Esophagus (tissue), 2 donors: ENCODE data around the gene CFAP97. TPM values are rescaled to one million over a fixed set of nuclear protein-coding genes. Genes with fewer than 3 reads are reported as not detected.
A peak's percentile ranks its signal among the peaks of the same experiment; 100 is the strongest.
"Not testable (repeated sequence)": the region's sequence is repeated elsewhere in the genome, so short reads cannot be mapped to it uniquely, and the experiment has no call there.

Experiments
- H3K27ac ChIP-seq, 2 donors: one replicate each; pipeline ENCODE4 v1.5.1; 2013; ENCODE audit warnings: low read depth in 2 of 2, mild to moderate bottlenecking in 2 of 2, inconsistent platforms in 1 of 2, low read length in 1 of 2, moderate library complexity in 1 of 2
- H3K27me3 ChIP-seq, 2 donors: one replicate each; pipeline ENCODE4 v1.6.1; 2013; ENCODE audit warnings: low read length in 2 of 2, control low read depth in 1 of 2, mild to moderate bottlenecking in 1 of 2; ENCODE audit not compliant: insufficient read depth in 2 of 2, control insufficient read depth in 1 of 2
- H3K36me3 ChIP-seq, 2 donors: one replicate each; pipeline ENCODE4 v1.6.1; 2013; ENCODE audit warnings: low read length in 1 of 2; ENCODE audit not compliant: control insufficient read depth in 2 of 2, insufficient read depth in 2 of 2
- H3K4me1 ChIP-seq, 2 donors: one replicate each; pipeline ENCODE4 v1.6.1; 2013; ENCODE audit warnings: low read length in 1 of 2; ENCODE audit not compliant: control insufficient read depth in 2 of 2, insufficient read depth in 2 of 2
- H3K4me3 ChIP-seq, 2 donors: one replicate each; pipeline ENCODE4 v1.5.1; 2013; ENCODE audit warnings: low read length in 2 of 2, mild to moderate bottlenecking in 2 of 2, low read depth in 1 of 2, moderate library complexity in 1 of 2
- H3K9me3 ChIP-seq, 2 donors: one replicate each; pipeline ENCODE4 v1.6.1; 2013; ENCODE audit warnings: mild to moderate bottlenecking in 2 of 2, low read depth in 1 of 2, low read length in 1 of 2, moderate library complexity in 1 of 2; ENCODE audit not compliant: control insufficient read depth in 2 of 2, insufficient read depth in 1 of 2
- WGBS, 2 donors: extraction: QIAGEN DNeasy Blood & Tissue Kit; methylation state at CpG; one replicate each; pipeline ENCODE4 v1.1.7; 2013; 5-methylcytosine and 5-hydroxymethylcytosine counted together
- polyA plus RNA-seq, 2 donors: library from polyadenylated mRNA; stranded (reverse); fragments of 200-250 nt; gene quantifications; one replicate each; pipeline ENCODE4 v1.2.3, GENCODE V29; 2013
- donor health status: healthy with polysubstance abuse.
- donor health status: Bipolar disorder and iron deficiency.

The CFAP97 gene
- polyA plus RNA-seq, 2 donors = 2.8 to 6.3 TPM

DNA sequence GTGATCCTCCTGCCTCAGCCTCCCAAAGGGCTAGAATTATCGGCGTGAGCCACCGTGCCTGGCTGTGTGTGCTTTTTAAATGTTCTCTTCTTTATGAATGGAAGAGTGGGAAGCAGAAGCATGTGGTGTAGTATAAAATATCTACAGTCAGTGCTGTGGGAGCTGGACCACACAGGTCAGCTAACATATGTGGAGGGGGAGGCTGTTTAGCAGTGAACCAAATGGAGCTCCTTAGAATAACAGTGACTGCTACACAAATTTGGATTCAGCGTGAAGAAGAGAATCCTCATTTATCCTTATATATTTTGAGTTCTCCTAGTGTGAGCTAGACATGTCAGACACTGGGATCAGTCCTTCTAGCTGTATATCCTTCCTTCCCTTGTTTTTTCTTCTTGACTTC is 8.8 kb upstream of the CFAP97 start:
- no peak overlapping the region for H3K27ac ChIP-seq
- WGBS, 2 donors = 96% methylated on average over 4 of the region's 4 CpGs
- H3K4me1 ChIP-seq = peaks cover 2 to 4% of the 10 kb centered on the region in 2 donors
- no peaks in the 10 kb centered on the region for H3K36me3 ChIP-seq
- H3K9me3 ChIP-seq = no peaks in the 10 kb centered on the region
- no peaks in the 10 kb centered on the region for H3K27me3 ChIP-seq
- no peak overlapping the region for H3K4me3 ChIP-seq

DNA sequence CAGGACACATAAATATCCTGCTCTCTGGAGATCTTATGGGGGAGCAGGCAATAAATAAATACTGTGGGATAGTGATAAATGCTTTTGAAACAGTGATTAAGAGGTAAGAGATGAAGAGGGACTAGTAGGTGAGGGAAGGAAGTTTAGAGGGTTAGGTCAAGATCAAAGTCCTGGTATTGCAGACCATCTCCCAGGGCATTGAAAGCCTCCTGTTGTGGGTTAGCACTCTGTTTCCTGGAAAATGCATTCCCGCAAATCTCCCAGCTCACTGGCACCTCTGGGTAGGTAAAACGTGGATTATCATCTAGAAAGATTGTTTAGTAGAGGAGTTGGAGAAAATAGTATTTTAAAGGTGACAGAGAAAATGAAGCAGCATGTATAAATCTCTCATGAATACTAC is 7.8 kb upstream of the CFAP97 start:
- Histone ChIP-seq H3K4me3 (peak overlapping the region in 1 of 2 donors; percentile 74), H3K4me1 (peaks cover 2 to 4% of the 10 kb centered on the region in 2 donors), H3K36me3 (no peaks in the 10 kb centered on the region), H3K27ac (no peak overlapping the region), H3K27me3 (no peaks in the 10 kb centered on the region), H3K9me3 (no peaks in the 10 kb centered on the region)
- WGBS, 2 donors = 61 to 73% methylated on average over 2 of the region's 2 CpGs

DNA sequence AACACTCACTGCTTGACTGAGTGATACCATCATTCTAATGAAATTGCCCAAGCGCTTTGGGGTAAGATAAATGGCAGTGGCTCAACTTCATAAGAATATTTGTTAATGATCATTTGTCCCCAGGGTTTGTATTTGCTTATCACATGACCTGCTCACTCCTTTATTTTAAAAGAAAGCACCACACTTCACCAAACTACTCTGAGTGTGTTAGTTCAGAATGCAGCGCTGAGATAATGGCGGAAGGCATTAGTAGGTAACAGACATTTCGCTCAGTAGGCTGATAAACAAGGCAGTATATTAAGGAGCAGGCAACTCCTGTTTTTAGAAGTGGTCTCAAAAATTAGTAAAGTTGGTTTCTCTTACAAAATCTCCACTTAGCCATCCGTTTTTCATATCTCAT is 7.2 kb upstream of the CFAP97 start:
- Histone ChIP-seq H3K27me3 (no peaks in the 10 kb centered on the region), H3K9me3 (no peaks in the 10 kb centered on the region), H3K4me3 (peak overlapping the region; percentile 72 to 74), H3K4me1 (peaks cover 2 to 4% of the 10 kb centered on the region in 2 donors), H3K36me3 (no peaks in the 10 kb centered on the region), H3K27ac (peak overlapping the region; percentile 70 to 88)
- WGBS, 2 donors = 64% methylated on average over 5 of the region's 5 CpGs

DNA sequence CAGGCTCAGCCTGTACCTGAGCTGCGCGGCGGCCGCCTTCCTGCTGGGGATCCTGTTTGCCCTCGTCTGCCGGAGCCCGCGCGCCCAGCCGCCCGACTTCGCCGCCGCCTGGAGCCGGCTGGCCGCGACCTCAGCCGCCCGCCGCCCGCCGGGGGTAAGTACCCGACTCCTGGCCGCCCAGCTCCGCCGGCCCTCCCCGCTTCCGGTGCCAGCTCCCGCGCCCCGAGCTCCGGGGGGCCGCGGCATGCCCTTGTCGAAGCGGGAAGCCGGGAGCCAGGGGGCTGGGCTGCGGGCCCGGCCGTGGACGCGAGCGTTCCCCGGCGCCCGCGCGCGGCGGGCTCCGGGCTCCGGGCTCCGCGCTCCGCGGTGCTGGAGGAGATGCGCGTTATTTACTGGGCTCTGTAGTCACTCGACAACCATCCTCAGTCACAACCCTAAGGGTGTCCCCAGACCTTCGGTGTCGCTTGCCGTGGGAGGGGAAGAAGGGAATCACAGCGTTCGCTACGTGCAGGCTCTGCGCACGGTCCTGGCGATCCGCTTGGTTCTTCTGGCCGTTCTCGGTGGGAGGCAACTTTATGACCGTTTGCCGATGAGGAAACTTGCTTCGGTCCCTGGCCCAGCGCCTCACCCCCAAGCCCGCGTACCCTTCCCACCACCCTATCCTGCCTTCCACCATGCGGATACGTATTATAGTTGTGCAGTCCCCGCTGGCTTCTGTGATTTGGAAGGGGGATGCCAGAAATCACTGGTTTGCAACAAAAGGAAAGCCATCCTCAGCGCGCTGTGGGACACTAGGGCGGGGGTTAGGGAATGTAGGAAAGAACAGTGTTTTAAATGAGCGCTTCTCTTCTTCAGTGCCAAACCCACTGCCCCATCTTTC is 6.5 kb upstream of the CFAP97 start:
- H3K4me3 ChIP-seq = peak overlapping the region; percentile 72 to 74
- no peaks in the 10 kb centered on the region for H3K9me3 ChIP-seq
- WGBS, 2 donors = 1 to 2% methylated on average over 71 to 84 of the region's 84 CpGs
- H3K4me1 ChIP-seq = peaks cover 2% of the 10 kb centered on the region in 2 donors
- H3K27me3 ChIP-seq = no peaks in the 10 kb centered on the region
- peak overlapping the region; percentile 70 to 88 for H3K27ac ChIP-seq
- no peaks in the 10 kb centered on the region for H3K36me3 ChIP-seq

DNA sequence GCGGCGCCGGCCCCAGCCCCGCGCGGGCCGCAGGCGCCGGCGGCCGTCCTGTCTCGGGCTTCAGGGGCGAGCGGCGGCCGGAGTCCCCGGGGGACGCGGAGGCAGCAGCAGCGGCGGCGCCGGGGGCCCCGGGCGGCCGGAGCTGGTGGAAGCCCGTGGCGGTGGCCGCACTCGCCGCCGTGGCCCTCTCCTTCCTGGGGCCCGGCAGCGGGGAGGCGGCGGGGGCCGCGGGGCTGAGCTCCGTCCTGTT is 6.0 kb upstream of the CFAP97 start:
- H3K4me1 ChIP-seq, H3K9me3 ChIP-seq, H3K27me3 ChIP-seq, H3K36me3 ChIP-seq: not testable (repeated sequence)
- peak overlapping the region; percentile 72 to 74 for H3K4me3 ChIP-seq
- H3K27ac ChIP-seq = peak overlapping the region; percentile 70 to 88
- WGBS, 2 donors = 0 to 2% methylated on average over 31 to 39 of the region's 39 CpGs

DNA sequence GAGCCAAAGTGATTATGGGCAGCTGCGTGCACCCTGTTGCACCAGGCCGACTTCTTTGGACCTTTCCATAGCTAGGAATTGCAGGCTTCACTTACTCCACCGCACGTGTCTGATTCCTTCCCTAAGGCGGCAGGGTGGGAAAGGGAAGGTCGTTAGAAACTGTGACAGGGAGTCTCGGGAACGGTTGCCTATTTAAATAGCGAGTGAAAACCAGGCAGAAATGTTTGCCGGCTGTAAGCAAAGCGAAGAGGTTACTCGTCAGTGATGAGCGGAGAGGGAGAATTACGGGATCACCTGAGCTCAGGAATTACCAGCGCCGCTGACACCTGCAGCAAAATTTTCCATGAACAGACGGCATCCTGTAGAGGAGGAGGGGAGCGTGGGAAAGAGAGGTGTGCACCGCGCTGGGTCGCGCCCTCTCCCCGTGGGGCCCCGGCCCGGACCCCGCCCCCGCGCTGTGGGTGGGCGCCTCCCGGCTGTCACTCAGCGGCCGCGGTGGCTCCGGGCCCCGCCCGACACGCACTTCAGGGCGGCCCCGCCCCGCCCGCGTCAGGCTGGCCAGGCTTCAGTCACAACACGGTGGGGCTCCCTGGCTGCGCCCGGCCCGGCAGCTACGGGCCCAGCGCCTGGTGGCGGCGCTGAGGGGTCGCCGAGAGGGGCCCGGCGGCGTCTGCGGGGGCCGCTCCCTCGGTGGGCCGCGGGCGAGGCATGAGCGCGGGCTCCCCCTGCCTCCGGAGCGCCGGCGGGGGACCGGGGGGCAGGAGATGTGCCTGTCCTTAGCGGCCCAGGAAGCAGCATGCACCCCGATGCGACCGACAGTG is 5.4 kb upstream of the CFAP97 start, which contains the start of gene SNX25:
Gene SNX25 (plus strand): TSS at position 568 of the 821 bp plus-strand sequence. CDS start 229 bp downstream, at position 797.
- no peaks in the 10 kb centered on the region for H3K36me3 ChIP-seq
- no peaks in the 10 kb centered on the region for H3K27me3 ChIP-seq
- H3K27ac ChIP-seq = peak within 1 kb of the TSS; percentile 72 to 88
- peaks cover 2% of the 10 kb centered on the region in 2 donors for H3K4me1 ChIP-seq
- 1% methylated on average over 28 to 72 of the region's 72 CpGs for whole genome bisulfite sequencing, 2 donors
- no peaks in the 10 kb centered on the region for H3K9me3 ChIP-seq
- peak within 1 kb of the TSS; percentile 72 to 74 for H3K4me3 ChIP-seq

DNA sequence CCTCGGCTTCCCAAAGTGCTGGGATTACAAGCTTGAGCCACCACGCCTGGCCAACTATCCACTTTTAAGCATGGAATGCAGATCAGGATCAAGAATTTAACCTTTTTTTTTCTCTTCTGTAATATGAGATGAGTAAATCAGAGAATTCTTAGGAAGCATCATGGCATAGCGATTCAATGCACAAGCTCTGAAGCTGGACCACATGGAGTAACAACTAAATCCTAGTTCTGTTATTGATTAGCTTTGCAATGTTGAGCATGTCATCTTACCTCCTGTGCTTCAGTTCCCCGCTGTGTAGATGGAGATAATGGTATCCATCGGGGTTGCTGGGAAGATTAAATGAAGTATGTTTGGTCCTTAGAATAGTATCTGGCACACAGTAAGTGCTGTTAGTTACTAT is 3.7 kb upstream of the CFAP97 start:
- WGBS, 2 donors = 94 to 95% methylated on average over 5 of the region's 5 CpGs
- Histone ChIP-seq H3K27ac (no peak overlapping the region), H3K4me1 (peaks cover 2% of the 10 kb centered on the region in 2 donors), H3K36me3 (no peaks in the 10 kb centered on the region), H3K27me3 (no peaks in the 10 kb centered on the region), H3K9me3 (no peaks in the 10 kb centered on the region), H3K4me3 (no peak overlapping the region)

DNA sequence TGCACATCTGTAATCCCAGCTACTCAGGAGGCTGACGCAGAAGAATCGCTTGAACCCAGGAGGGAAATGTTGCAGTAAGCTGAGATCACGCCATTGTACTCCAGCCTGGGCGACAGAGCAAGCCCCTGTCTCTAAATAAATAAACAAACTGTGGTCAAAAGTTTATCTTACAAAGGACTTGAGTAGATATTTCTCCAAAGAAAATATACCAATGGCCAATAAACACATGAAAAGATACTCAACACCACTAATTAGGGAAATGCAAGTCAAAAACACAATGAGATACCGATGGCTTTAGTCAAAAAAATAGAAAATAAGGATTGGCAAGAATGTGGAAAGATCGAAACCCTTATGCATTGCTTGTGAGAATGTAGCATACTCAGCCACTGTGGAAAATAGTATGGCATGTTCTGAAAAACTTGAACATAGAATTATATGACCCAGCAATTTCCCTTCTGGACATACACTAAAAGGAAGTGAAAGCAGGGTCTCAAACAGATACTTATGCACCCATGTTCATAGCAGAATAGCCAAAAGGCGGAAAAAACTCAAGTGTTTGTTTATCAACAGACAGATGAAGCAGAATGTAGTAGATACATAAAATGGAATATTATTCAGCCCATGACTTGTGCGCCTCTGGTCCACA is 2.0 kb upstream of the CFAP97 start:
- H3K36me3 ChIP-seq = no peaks in the 10 kb centered on the region
- 93 to 94% methylated on average over 8 of the region's 8 CpGs for WGBS, 2 donors
- H3K4me3 ChIP-seq = no peak overlapping the region
- no peaks in the 10 kb centered on the region for H3K27me3 ChIP-seq
- H3K27ac ChIP-seq = no peak overlapping the region
- H3K9me3 ChIP-seq = no peaks in the 10 kb centered on the region
- peaks cover 2% of the 10 kb centered on the region in 2 donors for H3K4me1 ChIP-seq

DNA sequence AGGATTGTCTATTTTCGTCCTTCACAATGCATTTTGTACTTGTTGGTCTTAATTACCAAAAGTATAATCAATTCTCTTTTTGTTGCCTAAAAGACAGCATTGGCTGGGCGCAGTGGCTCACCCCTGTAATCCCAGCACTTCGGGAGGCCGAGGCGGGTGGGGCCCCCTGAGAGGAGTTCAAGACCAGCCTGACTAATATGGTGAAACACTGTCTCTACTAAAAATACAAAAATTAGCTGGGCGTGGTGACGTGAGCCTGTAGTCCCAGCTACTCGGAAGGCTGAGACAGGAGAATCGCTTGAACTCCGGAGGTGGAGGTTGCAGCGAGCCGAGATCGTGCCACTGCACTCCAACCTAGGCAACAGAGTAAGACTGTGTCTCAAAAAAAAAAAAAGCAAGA is 1.3 kb upstream of the CFAP97 start:
- WGBS, 2 donors = 79 to 85% methylated on average over 13 of the region's 13 CpGs
- H3K27ac ChIP-seq, H3K9me3 ChIP-seq, H3K4me1 ChIP-seq, H3K36me3 ChIP-seq, H3K4me3 ChIP-seq, H3K27me3 ChIP-seq: not testable (repeated sequence)
